CD14-positive monocyte (primary cell): ENCODE results near the gene TNFRSF1A. TPM values are rescaled to one million over a fixed set of nuclear protein-coding genes. Genes with fewer than 3 reads are reported as not detected.

Source experiments
- DNase-seq, 3 donors: peaks; one replicate each; pipeline ENCODE4 v3.0.0-alpha.2; 2011 to 2022
- H2AFZ ChIP-seq: 2 replicates; pipeline ENCODE4 v1.6.0; 2012; ENCODE audit warnings: mild to moderate bottlenecking, low read depth, low read length, inconsistent platforms; ENCODE audit not compliant: insufficient read depth, poor library complexity, severe bottlenecking
- H3K27ac ChIP-seq, 2 donors: 1 replicate in 1 of 2; 2 replicates in 1 of 2; pipeline ENCODE4 v1.5.1; 2012 to 2013; ENCODE audit warnings: low read length in 2 of 2, control low read depth in 1 of 2, inconsistent platforms in 1 of 2, low read depth in 1 of 2, mild to moderate bottlenecking in 1 of 2
- H3K27me3 ChIP-seq, 2 donors: one replicate each; pipeline versions ENCODE4 v1.6.0 to v1.6.1; 2011 to 2013; ENCODE audit warnings: low read length in 2 of 2; ENCODE audit not compliant: control insufficient read depth in 2 of 2, insufficient read depth in 2 of 2
- H3K36me3 ChIP-seq, 2 donors: replicated peaks in 1 of 2; 1 replicate in 1 of 2; 2 replicates in 1 of 2; pipeline versions ENCODE4 v1.5.1 to v1.6.1; 2012 to 2013; ENCODE audit warnings: low read length in 2 of 2, control low read depth in 1 of 2, inconsistent platforms in 1 of 2, mild to moderate bottlenecking in 1 of 2; ENCODE audit not compliant: insufficient read depth in 2 of 2, control insufficient read depth in 1 of 2
- H3K4me1 ChIP-seq, 2 donors: 1 replicate in 1 of 2; 2 replicates in 1 of 2; pipeline versions ENCODE4 v1.5.1 to v1.6.1; 2012 to 2013; ENCODE audit warnings: low read length in 2 of 2, control low read depth in 1 of 2, inconsistent platforms in 1 of 2, mild to moderate bottlenecking in 1 of 2, moderate library complexity in 1 of 2; ENCODE audit not compliant: insufficient read depth in 2 of 2, control insufficient read depth in 1 of 2
- H3K4me2 ChIP-seq: replicated peaks from 2 replicates; pipeline ENCODE3; 2012; ENCODE audit warnings: low read length, moderate library complexity, mild to moderate bottlenecking; ENCODE audit not compliant: poor library complexity, severe bottlenecking; ENCODE audit errors: extremely low read depth
- H3K4me3 ChIP-seq, 3 experiments: fragments of 200-600 bp in 1 of 3; sonication (generic) in 1 of 3; replicated peaks in 1 of 3; 1 replicate in 2 of 3; 2 replicates in 1 of 3; pipeline ENCODE4 v1.5.1; 2011 to 2013; ENCODE audit warnings: low read length in 3 of 3, mild to moderate bottlenecking in 3 of 3, control low read depth in 2 of 3, low read depth in 2 of 3, inconsistent platforms in 1 of 3, moderate library complexity in 1 of 3
- H3K79me2 ChIP-seq: 2 replicates; pipeline ENCODE4 v1.6.0; 2012; ENCODE audit warnings: mild to moderate bottlenecking, control low read depth, inconsistent platforms, low read length, moderate library complexity; ENCODE audit not compliant: insufficient read depth
- H3K9ac ChIP-seq: 2 replicates; pipeline ENCODE4 v1.6.0; 2017; ENCODE audit warnings: low read length, mild to moderate bottlenecking; ENCODE audit not compliant: insufficient read depth, poor library complexity, severe bottlenecking
- H3K9me3 ChIP-seq, 2 donors: replicated peaks in 1 of 2; 1 replicate in 1 of 2; 2 replicates in 1 of 2; pipeline versions ENCODE4 v1.5.1 to v1.6.1; 2012 to 2013; ENCODE audit warnings: low read length in 2 of 2, control low read depth in 1 of 2; ENCODE audit not compliant: control insufficient read depth in 1 of 2, insufficient read depth in 1 of 2
- H4K20me1 ChIP-seq: 2 replicates; pipeline ENCODE4 v1.6.0; 2012; ENCODE audit warnings: mild to moderate bottlenecking, low read length, control low read depth, moderate library complexity; ENCODE audit not compliant: insufficient read depth
- H3K27ac Mint-ChIP-seq, 7 donors: one replicate each; pipeline ENCODE4 v1.8.0; 2020; ENCODE audit warnings: mild to moderate bottlenecking in 7 of 7, mixed read lengths in 7 of 7, moderate library complexity in 6 of 7, inconsistent platforms in 2 of 7
- H3K27me3 Mint-ChIP-seq, 3 donors: one replicate each; pipeline ENCODE4 v1.8.0; 2021 to 2022; ENCODE audit warnings: low read depth in 3 of 3, mild to moderate bottlenecking in 3 of 3, mixed read lengths in 3 of 3, moderate library complexity in 3 of 3, inconsistent platforms in 1 of 3
- H3K36me3 Mint-ChIP-seq, 2 donors: one replicate each; pipeline ENCODE4 v1.8.0; 2020; ENCODE audit warnings: mixed read lengths in 2 of 2, inconsistent platforms in 1 of 2, mild to moderate bottlenecking in 1 of 2
- H3K4me1 Mint-ChIP-seq: one replicate; pipeline ENCODE4 v1.8.0; 2020; ENCODE audit warnings: mild to moderate bottlenecking, mixed read lengths
- H3K4me3 Mint-ChIP-seq, 2 donors: one replicate each; pipeline ENCODE4 v1.8.0; 2020; ENCODE audit warnings: mild to moderate bottlenecking in 2 of 2, mixed read lengths in 2 of 2, moderate library complexity in 1 of 2
- H3K9me3 Mint-ChIP-seq, 7 donors: one replicate each; pipeline ENCODE4 v1.8.0; 2020 to 2022; ENCODE audit warnings: mixed read lengths in 7 of 7, mild to moderate bottlenecking in 6 of 7, moderate library complexity in 6 of 7, inconsistent platforms in 2 of 7
- WGBS: methylation state at CpG from one replicate; pipeline ENCODE4 v1.1.5; 2013; ENCODE audit warnings: missing lambda C conversion rate; ENCODE audit not compliant: insufficient coverage; 5-methylcytosine and 5-hydroxymethylcytosine counted together
- intact Hi-C, 2 donors: fragments of 100-400 bp; cut with micrococcal nuclease; formaldehyde crosslinking; loops; one replicate each; pipeline versions ENCODE4 v1.15.0 to v1.15.1; 2023
- polyA plus RNA-seq, 3 donors: library from polyadenylated mRNA; depleted of rRNA in 1 of 3; unstranded in 2 of 3; stranded (reverse) in 1 of 3; fragments of 300-500 nt in 2 of 3; fragments of >200 nt in 1 of 3; fragmentation: Illumina TruSeq in 2 of 3; gene quantifications; 1 replicate in 2 of 3; 2 replicates in 1 of 3; pipeline ENCODE4 v1.2.3, GENCODE V29; 2012 to 2021
- TF ChIP-seq, protein P1 (sequence below): fragments of 200-600 bp; IDR thresholded peaks from one replicate; pipeline ENCODE4 v1.8.0; 2022; ENCODE audit warnings: antibody characterized with exemption, mild to moderate bottlenecking

TNFRSF1A gene
- polyA plus RNA-seq, 3 donors = 108 to 157 (median 152) TPM

DNA sequence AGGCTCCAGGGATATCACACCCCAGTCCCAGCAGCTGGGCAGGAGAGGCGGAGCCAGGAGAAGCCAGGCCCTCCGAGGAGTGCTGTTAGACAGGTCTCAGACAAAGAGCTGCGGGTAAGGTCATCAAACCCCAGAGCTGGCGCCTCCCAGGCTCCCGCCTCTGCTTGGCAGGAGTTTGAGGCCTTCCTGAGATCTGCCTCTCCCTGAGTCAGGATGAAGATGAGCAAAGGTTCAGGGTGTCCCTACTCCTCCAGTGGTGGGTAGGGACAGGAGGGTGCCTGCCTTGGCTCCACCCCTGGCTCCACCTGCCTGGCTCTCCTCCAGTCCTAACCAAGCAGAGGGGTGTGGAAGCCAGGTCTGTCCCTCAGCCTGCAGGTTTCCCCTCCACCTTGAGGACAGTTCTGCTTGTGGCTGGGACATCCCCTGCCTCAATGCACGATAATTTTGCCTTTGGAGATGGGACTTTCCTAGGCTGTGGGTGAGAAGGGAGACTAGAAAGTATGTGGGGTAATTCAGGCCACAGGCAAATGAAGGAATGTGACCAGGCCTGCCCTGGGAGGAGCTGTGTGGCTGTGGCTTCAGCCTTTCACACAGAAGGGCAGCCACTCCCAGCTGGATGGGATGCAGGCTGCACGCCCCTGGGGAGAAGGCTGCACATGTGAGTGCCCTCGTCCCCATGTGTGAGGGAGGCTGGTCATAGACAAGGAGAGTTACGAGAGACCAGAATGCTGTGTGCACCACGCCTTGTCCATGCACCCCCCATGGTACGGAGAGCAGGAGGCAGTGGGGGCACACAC, 29.1 kb downstream of the TNFRSF1A start:
- H3K4me3 Mint-ChIP-seq = no peak overlapping the region
- H3K4me2 ChIP-seq = no peak overlapping the region
- peaks cover 19 to 38% (median 28%) of the 10 kb centered on the region in 3 donors for H3K27me3 Mint-ChIP-seq
- no peak overlapping the region for H3K27ac ChIP-seq
- H3K79me2 ChIP-seq = no peaks in the 10 kb centered on the region
- no peak overlapping the region for H3K9ac ChIP-seq
- 94% methylated on average over 10 of the region's 11 CpGs for WGBS
- H3K9me3 Mint-ChIP-seq = peaks cover 0 to 2% (median 0%) of the 10 kb centered on the region in 7 donors
- H3K9me3 ChIP-seq = no peaks in the 10 kb centered on the region
- no peaks in the 10 kb centered on the region for H3K36me3 ChIP-seq
- peak overlapping the region in 1 of 7 donors; percentile 43 for H3K27ac Mint-ChIP-seq
- H3K27me3 ChIP-seq = peaks cover 3 to 14% of the 10 kb centered on the region in 2 donors
- H4K20me1 ChIP-seq = no peaks in the 10 kb centered on the region
- no peak overlapping the region for H2AFZ ChIP-seq
- TF ChIP-seq, protein P1, sequence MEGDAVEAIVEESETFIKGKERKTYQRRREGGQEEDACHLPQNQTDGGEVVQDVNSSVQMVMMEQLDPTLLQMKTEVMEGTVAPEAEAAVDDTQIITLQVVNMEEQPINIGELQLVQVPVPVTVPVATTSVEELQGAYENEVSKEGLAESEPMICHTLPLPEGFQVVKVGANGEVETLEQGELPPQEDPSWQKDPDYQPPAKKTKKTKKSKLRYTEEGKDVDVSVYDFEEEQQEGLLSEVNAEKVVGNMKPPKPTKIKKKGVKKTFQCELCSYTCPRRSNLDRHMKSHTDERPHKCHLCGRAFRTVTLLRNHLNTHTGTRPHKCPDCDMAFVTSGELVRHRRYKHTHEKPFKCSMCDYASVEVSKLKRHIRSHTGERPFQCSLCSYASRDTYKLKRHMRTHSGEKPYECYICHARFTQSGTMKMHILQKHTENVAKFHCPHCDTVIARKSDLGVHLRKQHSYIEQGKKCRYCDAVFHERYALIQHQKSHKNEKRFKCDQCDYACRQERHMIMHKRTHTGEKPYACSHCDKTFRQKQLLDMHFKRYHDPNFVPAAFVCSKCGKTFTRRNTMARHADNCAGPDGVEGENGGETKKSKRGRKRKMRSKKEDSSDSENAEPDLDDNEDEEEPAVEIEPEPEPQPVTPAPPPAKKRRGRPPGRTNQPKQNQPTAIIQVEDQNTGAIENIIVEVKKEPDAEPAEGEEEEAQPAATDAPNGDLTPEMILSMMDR = no peak
- peaks cover 0 to 4% of the 10 kb centered on the region in 2 donors for H3K36me3 Mint-ChIP-seq
- peaks cover 14% of the 10 kb centered on the region for H3K4me1 Mint-ChIP-seq
- no peak for DNase-seq
- intact Hi-C loops = no loop called here
- peaks cover 11 to 22% of the 10 kb centered on the region in 2 donors for H3K4me1 ChIP-seq
- H3K4me3 ChIP-seq = no peak overlapping the region

DNA sequence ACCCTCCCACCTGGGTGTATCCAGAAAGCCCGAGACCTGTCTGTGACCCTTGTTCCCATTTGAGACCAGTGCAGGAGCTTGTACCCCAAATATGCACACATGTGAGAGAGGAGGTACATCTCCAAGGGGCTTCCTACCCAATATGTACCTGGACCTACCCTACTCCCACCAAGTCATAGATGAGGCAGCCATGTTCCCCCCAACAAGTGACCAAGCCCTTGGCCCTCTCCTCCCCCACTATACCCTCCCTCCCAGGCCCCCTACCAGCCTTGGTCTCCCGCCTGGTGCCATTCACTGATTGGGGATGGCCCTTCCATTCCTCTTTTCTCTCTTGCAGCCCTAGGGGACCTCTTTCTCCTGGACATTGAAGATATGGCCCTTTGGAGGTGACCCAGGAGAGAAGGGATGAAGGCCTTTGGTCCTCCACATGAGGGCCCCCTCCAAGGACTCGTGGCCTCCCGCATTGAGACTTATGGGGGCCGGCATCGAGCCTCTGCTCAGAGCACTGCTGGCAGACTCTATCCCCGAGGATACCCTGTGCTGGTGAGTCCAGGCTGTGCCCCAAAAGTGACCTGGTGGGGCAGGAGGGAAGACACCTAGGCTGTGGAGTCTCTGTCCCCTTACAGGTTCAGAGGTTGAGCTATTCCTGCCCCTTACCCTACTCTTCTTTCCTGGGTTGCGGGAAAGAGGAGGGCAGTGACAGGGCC, 29.9 kb downstream of the TNFRSF1A start:
- Histone ChIP-seq H4K20me1 (no peaks in the 10 kb centered on the region), H3K4me3 (no peak overlapping the region), H3K4me2 (no peak overlapping the region), H3K9me3 (no peaks in the 10 kb centered on the region), H3K79me2 (no peaks in the 10 kb centered on the region), H3K4me1 (peaks cover 19 to 29% of the 10 kb centered on the region in 2 donors), H3K9ac (no peak overlapping the region), H3K27ac (no peak overlapping the region), H3K27me3 (peaks cover 3 to 14% of the 10 kb centered on the region in 2 donors), H3K36me3 (no peaks in the 10 kb centered on the region), H2AFZ (no peak overlapping the region)
- Mint-ChIP-seq H3K4me1 (peaks cover 21% of the 10 kb centered on the region), H3K36me3 (peaks cover 0 to 4% of the 10 kb centered on the region in 2 donors), H3K9me3 (peaks cover 0 to 2% (median 0%) of the 10 kb centered on the region in 7 donors), H3K27me3 (peaks cover 16 to 36% (median 27%) of the 10 kb centered on the region in 3 donors), H3K4me3 (no peak overlapping the region), H3K27ac (peak overlapping the region in 1 of 7 donors; percentile 36)
- intact Hi-C loops = no loop called here
- WGBS = 98% methylated on average over 5 of the region's 8 CpGs
- TF ChIP-seq, protein P1 = no peak
- DNase-seq = no peak
